ENCODE results near the gene DPEP2.
A peak's percentile ranks its signal among the peaks of the same experiment; 100 is the strongest.
"Not testable (repeated sequence)": the region's sequence is repeated elsewhere in the genome, so short reads cannot be mapped to it uniquely, and the experiment has no call there.

The DPEP2 gene, protein sequence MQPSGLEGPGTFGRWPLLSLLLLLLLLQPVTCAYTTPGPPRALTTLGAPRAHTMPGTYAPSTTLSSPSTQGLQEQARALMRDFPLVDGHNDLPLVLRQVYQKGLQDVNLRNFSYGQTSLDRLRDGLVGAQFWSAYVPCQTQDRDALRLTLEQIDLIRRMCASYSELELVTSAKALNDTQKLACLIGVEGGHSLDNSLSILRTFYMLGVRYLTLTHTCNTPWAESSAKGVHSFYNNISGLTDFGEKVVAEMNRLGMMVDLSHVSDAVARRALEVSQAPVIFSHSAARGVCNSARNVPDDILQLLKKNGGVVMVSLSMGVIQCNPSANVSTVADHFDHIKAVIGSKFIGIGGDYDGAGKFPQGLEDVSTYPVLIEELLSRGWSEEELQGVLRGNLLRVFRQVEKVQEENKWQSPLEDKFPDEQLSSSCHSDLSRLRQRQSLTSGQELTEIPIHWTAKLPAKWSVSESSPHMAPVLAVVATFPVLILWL

GRCh38 chr16:67998779-67999688 is at the start of gene DPEP2:
TSS of gene DPEP2 (minus strand) at chr16:67999484. CDS start at chr16:67993212, 6,272 bp downstream.
- DNase-seq (ENCODE audit: low spot score): peak; percentile 74

GRCh38 chr16:68047987-68048386 is 48.7 kb upstream of the DPEP2 start:
- no peak for DNase-seq (ENCODE audit: low spot score)

GRCh38 chr16:68046106-68046505 is 46.8 kb upstream of the DPEP2 start:
- DNase-seq (ENCODE audit: low spot score): no peak

DNA sequence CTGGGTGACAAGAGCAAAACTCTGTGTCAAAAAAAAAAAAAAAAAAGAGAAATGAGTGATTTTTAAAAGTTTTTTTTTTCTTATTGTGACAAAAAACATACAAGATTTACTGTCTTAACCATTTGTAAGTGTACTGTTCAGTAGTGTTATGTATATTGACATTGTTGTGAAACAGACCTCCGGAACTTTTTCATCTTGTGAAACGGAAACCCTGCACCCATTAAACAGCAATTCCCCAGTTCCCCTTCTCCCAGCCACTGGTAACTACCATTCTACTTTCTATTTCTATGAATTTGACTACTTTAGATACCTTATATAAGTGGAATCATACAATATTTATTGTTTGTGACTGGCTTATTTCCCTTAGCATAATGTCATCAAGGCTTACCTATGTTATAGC is 42.5 kb upstream of the DPEP2 start:
- no peak for DNase-seq (ENCODE audit: low spot score)

GRCh38 chr16:68040506-68041288 is 41.4 kb upstream of the DPEP2 start:
- DNase-seq (ENCODE audit: low spot score): peak; percentile 90

- DNase-seq (ENCODE audit: low spot score): no peak
These were observed 38.7 kb upstream of the DPEP2 start for GRCh38 chr16:68037841-68038597.

DNA sequence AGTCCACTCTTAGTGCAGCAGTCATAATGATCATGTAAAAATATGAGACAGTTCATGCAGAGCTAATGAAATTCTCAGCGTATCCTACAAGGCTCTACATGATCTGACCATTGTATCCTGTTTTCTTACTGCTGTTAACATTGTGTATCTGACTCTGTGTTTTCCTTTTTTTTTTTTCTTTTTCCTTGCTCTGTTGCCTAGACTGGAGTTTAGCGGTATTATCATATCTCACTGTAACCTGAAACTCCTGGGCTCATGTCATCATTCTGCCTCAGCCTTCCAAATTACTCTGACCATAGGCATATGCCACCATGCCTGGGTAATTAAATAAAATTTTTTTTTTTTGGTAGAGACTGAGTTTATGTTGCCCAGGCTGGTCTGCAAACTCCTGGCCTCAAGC is 35.9 kb upstream of the DPEP2 start:
- DNase-seq (ENCODE audit: low spot score): no peak

DNA sequence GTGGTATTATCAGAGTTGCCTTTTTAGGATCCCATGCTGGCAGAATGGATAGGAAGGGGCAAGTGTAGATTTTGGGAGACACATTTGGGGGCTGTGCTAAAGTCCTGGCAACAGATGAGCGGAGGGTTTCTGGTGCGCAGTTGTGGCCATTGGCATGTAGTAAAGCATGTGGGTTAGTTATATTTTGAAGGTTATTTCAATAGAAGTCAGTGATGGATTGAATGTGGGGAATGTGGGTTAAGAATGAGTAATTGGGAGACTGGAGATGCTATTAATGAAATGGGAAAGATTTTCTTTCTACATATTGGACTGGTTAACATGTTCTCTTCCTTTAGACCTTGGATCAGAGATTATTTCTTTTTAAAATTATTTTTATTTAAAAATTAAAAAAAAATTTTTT is 33.8 kb upstream of the DPEP2 start:
- DNase-seq (ENCODE audit: low spot score): no peak

- DNase-seq (ENCODE audit: low spot score): no peak
These were observed 32.7 kb upstream of the DPEP2 start for GRCh38 chr16:68031951-68032350.

- not testable (repeated sequence) for DNase-seq (ENCODE audit: low spot score)
These were observed 30.8 kb upstream of the DPEP2 start for GRCh38 chr16:68030108-68030507.

GRCh38 chr16:68028996-68029395 is 29.7 kb upstream of the DPEP2 start:
- no peak for DNase-seq (ENCODE audit: low spot score)

- DNase-seq (ENCODE audit: low spot score): peak; percentile 88
These were observed 23.6 kb upstream of the DPEP2 start, which contains the start of the genes DDX28 and DUS2 for GRCh38 chr16:68022728-68023537. TSS of gene DDX28 (minus strand) at chr16:68023232. CDS start at chr16:68023202, 30 bp downstream. TSS of gene DUS2 (plus strand) at chr16:68023284. CDS start at chr16:68038024, 14,740 bp downstream.

DNA sequence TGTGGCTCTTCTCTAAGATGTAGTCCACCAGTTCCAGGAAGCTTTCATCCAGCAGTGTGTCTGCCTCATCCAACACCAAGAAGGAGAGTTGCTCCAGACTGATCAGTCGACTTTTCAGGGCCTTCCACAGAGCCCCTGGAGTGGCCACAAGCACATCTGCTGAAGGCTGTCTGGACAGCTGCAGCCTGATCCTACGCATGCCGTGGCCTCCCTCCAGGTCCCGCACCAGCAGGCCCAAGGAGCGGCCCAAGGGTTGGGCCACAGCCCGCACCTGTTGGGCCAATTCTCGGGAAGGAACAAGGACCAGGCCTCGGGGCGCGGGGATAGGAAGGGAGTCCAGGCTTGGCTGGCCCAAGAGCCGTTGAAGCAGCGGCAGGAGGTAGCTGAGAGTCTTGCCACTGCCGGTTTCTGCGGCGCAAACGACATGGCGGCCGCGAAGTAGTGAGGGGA is 23.0 kb upstream of the DPEP2 start:
- DNase-seq (ENCODE audit: low spot score): no peak

DNA sequence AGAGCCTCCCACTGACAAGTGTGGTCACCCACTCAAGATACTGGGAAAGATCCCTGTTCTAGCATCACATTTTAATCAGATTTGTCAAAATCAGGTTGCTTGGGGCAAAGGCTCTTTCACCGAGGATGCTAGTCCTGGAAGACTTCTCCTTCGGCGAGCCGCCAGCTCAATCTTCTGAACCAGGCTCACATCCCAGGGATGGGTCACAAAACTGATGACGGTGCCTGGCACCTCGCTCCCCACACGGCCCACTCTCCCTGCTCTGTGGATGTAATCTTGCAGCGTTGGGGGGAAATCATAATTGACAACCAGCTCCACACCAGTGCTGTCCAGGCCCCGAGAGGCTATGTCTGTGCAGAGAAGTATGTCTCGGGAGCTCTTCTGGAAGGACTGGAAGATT is 22.2 kb upstream of the DPEP2 start:
- no peak for DNase-seq (ENCODE audit: low spot score)

GRCh38 chr16:68019167-68019680 is 19.9 kb upstream of the DPEP2 start:
- no peak for DNase-seq (ENCODE audit: low spot score)

DNA sequence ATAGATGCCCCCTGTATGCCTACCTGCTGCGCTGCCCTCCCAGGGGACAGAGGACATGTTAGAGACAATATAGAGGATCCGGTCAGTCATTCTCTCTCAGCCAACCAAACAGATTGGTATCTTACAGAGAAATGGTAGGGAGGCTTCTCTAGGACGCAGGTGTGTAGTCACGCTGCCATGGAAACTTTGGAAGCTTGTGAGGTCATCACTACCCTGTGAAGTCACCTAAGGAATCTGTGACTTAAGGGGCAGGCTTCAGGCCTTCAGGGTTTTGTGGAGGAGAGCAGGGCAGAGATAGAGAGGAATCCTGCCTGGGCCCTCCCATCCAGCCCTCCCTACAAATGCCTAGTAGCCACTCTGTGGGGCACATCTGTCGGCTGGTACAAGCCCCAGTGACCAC is 16.4 kb upstream of the DPEP2 start, which contains the start of gene DPEP2NB:
TSS of gene DPEP2NB (minus strand) at position 231 of the 400 bp plus-strand sequence. CDS start at position 90, 141 bp downstream.
- DNase-seq (ENCODE audit: low spot score): no peak

GRCh38 chr16:68013440-68013839 is 14.2 kb upstream of the DPEP2 start:
- DNase-seq (ENCODE audit: low spot score): no peak

- not testable (repeated sequence) for DNase-seq (ENCODE audit: low spot score)
These were observed 10.6 kb upstream of the DPEP2 start for GRCh38 chr16:68009872-68010271.

GRCh38 chr16:68009157-68009735 is 10.0 kb upstream of the DPEP2 start:
- DNase-seq (ENCODE audit: low spot score): no peak
